ENCODE measurements around the gene DCAF4. TPM values are rescaled to one million over a fixed set of nuclear protein-coding genes. Genes with fewer than 3 reads are reported as not detected.

Gene DCAF4
- total RNA-seq, 1 donor from 2014 or later: 14.2 TPM

DNA sequence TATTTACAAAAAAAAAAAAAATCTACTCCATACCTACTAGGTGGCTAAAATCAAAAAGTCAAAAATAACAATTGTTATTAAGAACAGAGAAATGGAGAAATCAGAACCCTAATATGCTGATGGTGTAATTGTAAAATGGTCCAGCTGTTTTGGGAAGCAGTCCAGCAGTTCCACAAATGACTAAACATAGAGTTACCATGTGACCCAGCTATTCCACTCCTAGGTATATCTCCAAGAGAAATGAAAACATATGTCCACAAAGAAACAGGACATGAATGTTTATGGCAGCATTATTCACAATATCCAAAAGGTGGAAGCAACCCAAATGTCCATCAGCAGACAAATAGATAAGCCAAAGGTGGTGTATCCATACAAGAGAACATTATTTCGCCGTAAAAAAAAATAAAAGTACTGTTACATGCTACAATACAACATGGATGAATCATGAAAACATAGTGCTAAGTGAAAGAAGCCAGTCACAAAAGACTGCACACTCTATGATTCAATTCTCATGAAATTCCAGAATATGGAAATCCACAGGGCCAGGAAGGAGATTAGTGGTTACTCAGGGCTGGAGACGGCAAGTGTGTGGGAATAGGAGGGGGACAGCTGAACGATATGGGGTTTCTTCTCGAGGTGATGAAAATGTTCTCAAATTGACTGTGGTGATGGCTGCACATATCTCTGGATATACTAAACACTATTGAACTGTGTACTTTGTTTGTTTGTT, 23.3 kb upstream of the DCAF4 start:
- Histone ChIP-seq H3K36me3 (no peaks in the 10 kb centered on the region), H3K27ac (no peak overlapping the region), H3K4me3 (no peak overlapping the region), H3K27me3 (no peaks in the 10 kb centered on the region), H3K4me1 (no peaks in the 10 kb centered on the region), H3K9me3 (no peaks in the 10 kb centered on the region)
- TF ChIP-seq POLR2A (IDR thresholded peaks at IDR 0.05): no peak
- no peak for TF ChIP-seq POLR2AphosphoS5 (IDR thresholded peaks at IDR 0.05; ENCODE audit: insufficient read depth in 1 of 2, low read depth in 1 of 2)
- TF ChIP-seq, protein P1, sequence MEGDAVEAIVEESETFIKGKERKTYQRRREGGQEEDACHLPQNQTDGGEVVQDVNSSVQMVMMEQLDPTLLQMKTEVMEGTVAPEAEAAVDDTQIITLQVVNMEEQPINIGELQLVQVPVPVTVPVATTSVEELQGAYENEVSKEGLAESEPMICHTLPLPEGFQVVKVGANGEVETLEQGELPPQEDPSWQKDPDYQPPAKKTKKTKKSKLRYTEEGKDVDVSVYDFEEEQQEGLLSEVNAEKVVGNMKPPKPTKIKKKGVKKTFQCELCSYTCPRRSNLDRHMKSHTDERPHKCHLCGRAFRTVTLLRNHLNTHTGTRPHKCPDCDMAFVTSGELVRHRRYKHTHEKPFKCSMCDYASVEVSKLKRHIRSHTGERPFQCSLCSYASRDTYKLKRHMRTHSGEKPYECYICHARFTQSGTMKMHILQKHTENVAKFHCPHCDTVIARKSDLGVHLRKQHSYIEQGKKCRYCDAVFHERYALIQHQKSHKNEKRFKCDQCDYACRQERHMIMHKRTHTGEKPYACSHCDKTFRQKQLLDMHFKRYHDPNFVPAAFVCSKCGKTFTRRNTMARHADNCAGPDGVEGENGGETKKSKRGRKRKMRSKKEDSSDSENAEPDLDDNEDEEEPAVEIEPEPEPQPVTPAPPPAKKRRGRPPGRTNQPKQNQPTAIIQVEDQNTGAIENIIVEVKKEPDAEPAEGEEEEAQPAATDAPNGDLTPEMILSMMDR (IDR thresholded peaks at IDR 0.05): no peak
- intact Hi-C loops (cut with DNase I): loop anchor here (2.0 kb wide), 1 partner anchor 394 kb away; no protein-coding TSS in a partner anchor
- no peak for DNase-seq (ENCODE audit: extremely low spot score in 2 of 2)

- intact Hi-C loops (cut with DNase I): loop anchor here (2.0 kb wide), 1 partner anchor 395 kb away; no protein-coding TSS in a partner anchor
These were observed 22.5 kb upstream of the DCAF4 start for GRCh38 chr14:72903716-72904115.

GRCh38 chr14:72904218-72904617, 22.0 kb upstream of the DCAF4 start:
- peaks cover 11% of the 10 kb centered on the region for H3K4me1 ChIP-seq
- DNase-seq (ENCODE audit: extremely low spot score in 2 of 2): no peak

More at GRCh38 chr14:72903716-72904115, 22.5 kb upstream of the DCAF4 start:
- H3K4me1 ChIP-seq: peaks cover 6% of the 10 kb centered on the region
- TF ChIP-seq POLR2AphosphoS5 (IDR thresholded peaks at IDR 0.05; ENCODE audit: insufficient read depth in 1 of 2, low read depth in 1 of 2): no peak
- no peaks in the 10 kb centered on the region for H3K27me3 ChIP-seq
- no peaks in the 10 kb centered on the region for H3K9me3 ChIP-seq
- DNase-seq (ENCODE audit: extremely low spot score in 2 of 2): no peak
- H3K4me3 ChIP-seq: no peak overlapping the region
- no peak overlapping the region for H3K27ac ChIP-seq
- no peaks in the 10 kb centered on the region for H3K36me3 ChIP-seq

GRCh38 chr14:72904840-72905561, 21.3 kb upstream of the DCAF4 start:
- TF ChIP-seq POLR2A (IDR thresholded peaks at IDR 0.05): no peak
- TF ChIP-seq, protein P1 (IDR thresholded peaks at IDR 0.05): peak; percentile 68 to 91 (median 84)
- DNase-seq (ENCODE audit: extremely low spot score in 2 of 2): no peak
- intact Hi-C loops (cut with DNase I): no loop called here
- H3K4me1 ChIP-seq: peaks cover 14% of the 10 kb centered on the region
- no peaks in the 10 kb centered on the region for H3K36me3 ChIP-seq
- H3K4me3 ChIP-seq: no peak overlapping the region
- no peaks in the 10 kb centered on the region for H3K27me3 ChIP-seq
- H3K27ac ChIP-seq: no peak overlapping the region
- no peaks in the 10 kb centered on the region for H3K9me3 ChIP-seq

More at GRCh38 chr14:72904218-72904617, 22.0 kb upstream of the DCAF4 start:
- TF ChIP-seq POLR2AphosphoS5 (IDR thresholded peaks at IDR 0.05; ENCODE audit: insufficient read depth in 1 of 2, low read depth in 1 of 2) (no peak), POLR2A (IDR thresholded peaks at IDR 0.05) (no peak)
- TF ChIP-seq, protein P1 (IDR thresholded peaks at IDR 0.05): no peak
- Histone ChIP-seq H3K36me3 (no peaks in the 10 kb centered on the region), H3K9me3 (no peaks in the 10 kb centered on the region), H3K4me3 (no peak overlapping the region), H3K27me3 (no peaks in the 10 kb centered on the region), H3K27ac (no peak overlapping the region)
- intact Hi-C loops (cut with DNase I): no loop called here

DNA sequence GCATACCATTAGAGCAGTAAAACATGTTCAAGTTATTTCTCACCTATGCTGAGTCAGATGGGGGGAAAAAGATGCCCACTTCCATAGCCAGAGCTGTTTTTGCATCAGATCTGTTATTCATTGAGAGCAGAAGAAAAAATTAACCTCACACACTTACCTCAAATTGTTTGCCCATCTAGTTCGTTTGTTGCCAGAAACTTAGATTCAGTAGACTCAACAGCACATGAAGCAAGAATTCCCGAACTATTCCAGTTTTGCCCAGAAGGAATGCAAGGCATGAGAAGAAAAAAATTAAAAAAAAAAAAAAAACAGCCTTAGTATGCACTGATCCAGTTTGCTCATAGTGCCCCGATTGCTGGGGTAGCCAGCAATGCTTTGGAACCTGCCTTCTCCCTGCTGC, 19.9 kb upstream of the DCAF4 start:
- Histone ChIP-seq H3K36me3 (no peaks in the 10 kb centered on the region), H3K4me3 (no peak overlapping the region), H3K9me3 (no peaks in the 10 kb centered on the region), H3K27me3 (no peaks in the 10 kb centered on the region), H3K4me1 (peaks cover 14% of the 10 kb centered on the region), H3K27ac (no peak overlapping the region)
- TF ChIP-seq POLR2A (IDR thresholded peaks at IDR 0.05) (no peak), POLR2AphosphoS5 (IDR thresholded peaks at IDR 0.05; ENCODE audit: insufficient read depth in 1 of 2, low read depth in 1 of 2) (no peak)
- TF ChIP-seq, protein P1 (IDR thresholded peaks at IDR 0.05): no peak
- DNase-seq (ENCODE audit: extremely low spot score in 2 of 2): no peak
- intact Hi-C loops (cut with DNase I): no loop called here
